Panc1 (cell line): Measurements from ENCODE around the gene QPCT. TPM values are rescaled to one million over a fixed set of nuclear protein-coding genes. Genes with fewer than 3 reads are reported as not detected.

Source experiments
- ATAC-seq: fragments of 200-7000 bp; cut with Tn5 transposase; 2 replicates; pipeline ENCODE4 v1.9.1; 2020; ENCODE audit warnings: mild to moderate bottlenecking, moderate library complexity
- BruUV-seq: library from RNA; stranded (reverse); fragments of 400-500 nt; replicated peaks from 2 replicates; lab custom pipeline; 2021; lab: Mats Ljungman, UMichigan
- CTCF ChIA-PET: fragments of 300-600 bp; sonication (Branson Sonifier 250); formaldehyde crosslinking; loops from one replicate; lab custom pipeline; 2022; ENCODE audit warnings: antibody characterized with exemption; lab: Charles Lee
- POLR2A ChIA-PET: fragments of 300-600 bp; sonication (Branson Sonifier 250); formaldehyde crosslinking; loops from one replicate; lab custom pipeline; 2022; ENCODE audit warnings: antibody characterized with exemption; lab: Charles Lee
- DNase-seq: peaks from one replicate; pipeline ENCODE4 v3.0.0-alpha.2; 2010; ENCODE audit warnings: low read depth, low spot score
- H3K27ac ChIP-seq: 2 replicates; pipeline ENCODE4 v1.5.1; 2011; ENCODE audit warnings: mild to moderate bottlenecking, low read length, inconsistent platforms
- H3K27me3 ChIP-seq: fragments of 200-500 bp; sonication (Bioruptor generic); 2 replicates; pipeline ENCODE4 v1.6.0; 2014; ENCODE audit warnings: low read length, inconsistent platforms; ENCODE audit not compliant: control insufficient read depth, insufficient read depth
- H3K36me3 ChIP-seq: fragments of 200-500 bp; sonication (Bioruptor generic); 2 replicates; pipeline ENCODE4 v1.5.1; 2014; ENCODE audit warnings: inconsistent platforms, mild to moderate bottlenecking, low read length, moderate library complexity; ENCODE audit not compliant: control insufficient read depth, insufficient read depth
- H3K4me1 ChIP-seq: 2 replicates; pipeline ENCODE4 v1.5.1; 2011; ENCODE audit warnings: inconsistent platforms, mild to moderate bottlenecking, low read length, moderate library complexity; ENCODE audit not compliant: control insufficient read depth, insufficient read depth
- H3K4me3 ChIP-seq, 2 experiments: 2 replicates each; pipeline ENCODE4 v1.5.1; 2011 to 2012; ENCODE audit warnings: low read depth in 2 of 2, low read length in 2 of 2, mild to moderate bottlenecking in 2 of 2, inconsistent platforms in 1 of 2, moderate library complexity in 1 of 2
- H3K9me3 ChIP-seq: fragments of 200-500 bp; sonication (Bioruptor generic); 2 replicates; pipeline ENCODE4 v1.5.1; 2014; ENCODE audit warnings: low read depth, mild to moderate bottlenecking, inconsistent platforms, low read length, moderate library complexity; ENCODE audit not compliant: control insufficient read depth, insufficient read depth
- POLR2AphosphoS5 ChIP-seq: IDR thresholded peaks from 2 replicates; pipeline ENCODE4 v1.6.1; 2012; ENCODE audit warnings: mild to moderate bottlenecking, low read depth, low read length, moderate library complexity
- SIN3A ChIP-seq: IDR thresholded peaks from 2 replicates; pipeline ENCODE4 v1.6.1; 2012; ENCODE audit warnings: low read depth, mild to moderate bottlenecking, low read length, moderate library complexity, borderline replicate concordance; ENCODE audit not compliant: insufficient read depth
- TCF7L2 ChIP-seq: IDR thresholded peaks from 2 replicates; pipeline ENCODE4 v1.6.1; 2011; ENCODE audit warnings: mild to moderate bottlenecking, low read depth, low read length, inconsistent platforms
- in situ Hi-C: cut with HindIII; loops from 2 replicates; pipeline ENCODE4 v1.10.0; 2016; ENCODE audit warnings: low sequenced_read_pairs, low pct_unique_long_range_greater_than_20kb
- intact Hi-C: fragments of 100-400 bp; cut with micrococcal nuclease; formaldehyde crosslinking; loops from one replicate; pipeline ENCODE4 v1.10.0; 2022; ENCODE audit not compliant: unreplicated experiment
- total RNA-seq: library from RNA; stranded (reverse); gene quantifications from one replicate; pipeline ENCODE4 v1.2.1, GENCODE V29; 2021; ENCODE audit not compliant: unreplicated experiment
- TF ChIP-seq, protein P1 (sequence below): fragments of 450-650 bp; IDR thresholded peaks from 2 replicates; pipeline ENCODE4 v1.5.1; 2017; ENCODE audit warnings: mild to moderate bottlenecking
- TF ChIP-seq, protein P2 (sequence below), 2 experiments: IDR thresholded peaks; 2 replicates each; pipeline ENCODE4 v1.6.1; 2011 to 2012; ENCODE audit warnings: low read depth in 2 of 2, control low read depth in 1 of 2, low read length in 1 of 2, mild to moderate bottlenecking in 1 of 2, moderate library complexity in 1 of 2; ENCODE audit not compliant: insufficient read depth in 1 of 2

Gene QPCT
- total RNA-seq, 1 experiment from 2014 or later: 2.3 TPM

DNA sequence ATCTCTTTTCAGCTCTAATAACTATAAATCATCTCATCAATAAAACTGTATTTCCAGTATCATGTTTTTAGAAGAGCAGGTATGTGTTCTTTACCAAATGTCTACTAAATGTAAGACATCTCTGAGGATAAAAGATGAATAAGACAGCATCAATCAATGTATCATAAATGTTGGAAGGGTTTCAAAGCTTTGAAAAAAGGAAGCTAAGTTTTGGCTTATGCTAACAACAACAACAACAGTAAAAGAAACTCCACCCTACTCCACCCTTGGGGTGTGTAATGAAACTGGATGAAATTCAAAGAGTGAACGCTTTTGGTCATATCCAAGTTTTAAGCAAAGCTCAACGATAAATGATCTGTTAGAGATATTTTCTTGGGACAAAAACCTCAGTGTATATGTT lies 36.9 kb upstream of the QPCT start:
- DNase-seq: no peak
- intact Hi-C loops (no loop called here), in situ Hi-C loops (no loop called here)
- Histone ChIP-seq H3K9me3 (no peaks in the 10 kb centered on the region), H3K27ac (no peak overlapping the region), H3K27me3 (no peaks in the 10 kb centered on the region), H3K36me3 (no peaks in the 10 kb centered on the region), H3K4me3 (no peak overlapping the region), H3K4me1 (peaks cover 3% of the 10 kb centered on the region; the same call in 1 of the 2 replicates)
- TF ChIP-seq SIN3A (no peak), TCF7L2 (no peak), POLR2AphosphoS5 (no peak)
- TF ChIP-seq, protein P1, sequence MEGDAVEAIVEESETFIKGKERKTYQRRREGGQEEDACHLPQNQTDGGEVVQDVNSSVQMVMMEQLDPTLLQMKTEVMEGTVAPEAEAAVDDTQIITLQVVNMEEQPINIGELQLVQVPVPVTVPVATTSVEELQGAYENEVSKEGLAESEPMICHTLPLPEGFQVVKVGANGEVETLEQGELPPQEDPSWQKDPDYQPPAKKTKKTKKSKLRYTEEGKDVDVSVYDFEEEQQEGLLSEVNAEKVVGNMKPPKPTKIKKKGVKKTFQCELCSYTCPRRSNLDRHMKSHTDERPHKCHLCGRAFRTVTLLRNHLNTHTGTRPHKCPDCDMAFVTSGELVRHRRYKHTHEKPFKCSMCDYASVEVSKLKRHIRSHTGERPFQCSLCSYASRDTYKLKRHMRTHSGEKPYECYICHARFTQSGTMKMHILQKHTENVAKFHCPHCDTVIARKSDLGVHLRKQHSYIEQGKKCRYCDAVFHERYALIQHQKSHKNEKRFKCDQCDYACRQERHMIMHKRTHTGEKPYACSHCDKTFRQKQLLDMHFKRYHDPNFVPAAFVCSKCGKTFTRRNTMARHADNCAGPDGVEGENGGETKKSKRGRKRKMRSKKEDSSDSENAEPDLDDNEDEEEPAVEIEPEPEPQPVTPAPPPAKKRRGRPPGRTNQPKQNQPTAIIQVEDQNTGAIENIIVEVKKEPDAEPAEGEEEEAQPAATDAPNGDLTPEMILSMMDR: no peak
- TF ChIP-seq, protein P2, sequence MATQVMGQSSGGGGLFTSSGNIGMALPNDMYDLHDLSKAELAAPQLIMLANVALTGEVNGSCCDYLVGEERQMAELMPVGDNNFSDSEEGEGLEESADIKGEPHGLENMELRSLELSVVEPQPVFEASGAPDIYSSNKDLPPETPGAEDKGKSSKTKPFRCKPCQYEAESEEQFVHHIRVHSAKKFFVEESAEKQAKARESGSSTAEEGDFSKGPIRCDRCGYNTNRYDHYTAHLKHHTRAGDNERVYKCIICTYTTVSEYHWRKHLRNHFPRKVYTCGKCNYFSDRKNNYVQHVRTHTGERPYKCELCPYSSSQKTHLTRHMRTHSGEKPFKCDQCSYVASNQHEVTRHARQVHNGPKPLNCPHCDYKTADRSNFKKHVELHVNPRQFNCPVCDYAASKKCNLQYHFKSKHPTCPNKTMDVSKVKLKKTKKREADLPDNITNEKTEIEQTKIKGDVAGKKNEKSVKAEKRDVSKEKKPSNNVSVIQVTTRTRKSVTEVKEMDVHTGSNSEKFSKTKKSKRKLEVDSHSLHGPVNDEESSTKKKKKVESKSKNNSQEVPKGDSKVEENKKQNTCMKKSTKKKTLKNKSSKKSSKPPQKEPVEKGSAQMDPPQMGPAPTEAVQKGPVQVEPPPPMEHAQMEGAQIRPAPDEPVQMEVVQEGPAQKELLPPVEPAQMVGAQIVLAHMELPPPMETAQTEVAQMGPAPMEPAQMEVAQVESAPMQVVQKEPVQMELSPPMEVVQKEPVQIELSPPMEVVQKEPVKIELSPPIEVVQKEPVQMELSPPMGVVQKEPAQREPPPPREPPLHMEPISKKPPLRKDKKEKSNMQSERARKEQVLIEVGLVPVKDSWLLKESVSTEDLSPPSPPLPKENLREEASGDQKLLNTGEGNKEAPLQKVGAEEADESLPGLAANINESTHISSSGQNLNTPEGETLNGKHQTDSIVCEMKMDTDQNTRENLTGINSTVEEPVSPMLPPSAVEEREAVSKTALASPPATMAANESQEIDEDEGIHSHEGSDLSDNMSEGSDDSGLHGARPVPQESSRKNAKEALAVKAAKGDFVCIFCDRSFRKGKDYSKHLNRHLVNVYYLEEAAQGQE (IDR thresholded peaks at IDR 0.05; ENCODE audit: insufficient read depth in 1 of 2, low read depth in 2 of 2, low read length in 1 of 2): no peak
- BruUV-seq: no TSS peak
- ATAC-seq: no peak
- ChIA-PET POLR2A (no interaction called here), CTCF (no interaction called here)

DNA sequence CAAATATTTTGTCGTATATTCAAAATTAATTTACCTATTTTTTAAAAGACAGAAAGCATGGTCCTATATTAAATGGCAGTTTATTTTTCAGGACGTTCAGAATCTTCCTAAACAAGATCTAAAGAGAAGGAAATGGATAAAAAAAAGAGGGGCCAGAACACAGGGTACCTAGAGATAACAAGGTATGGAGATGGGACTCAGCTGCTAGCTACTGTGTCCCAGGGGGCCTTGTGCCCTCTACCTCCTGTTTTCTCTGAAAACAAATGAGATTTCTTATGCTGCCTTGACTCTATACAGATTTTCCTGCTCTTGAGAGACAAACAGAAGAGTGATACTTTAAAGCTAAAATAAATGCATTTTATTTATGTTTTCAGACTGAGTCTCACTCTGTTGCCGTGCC lies 29.1 kb upstream of the QPCT start:
- Histone ChIP-seq H3K4me1 (peaks cover 3% of the 10 kb centered on the region; the same call in 1 of the 2 replicates), H3K4me3 (no peak overlapping the region), H3K27me3 (no peaks in the 10 kb centered on the region), H3K9me3 (no peaks in the 10 kb centered on the region), H3K36me3 (no peaks in the 10 kb centered on the region), H3K27ac (no peak overlapping the region)
- CTCF ChIA-PET: interaction anchor here (0.7 kb wide), 1 partner anchor 670 kb away, joined by 3 read pairs; no protein-coding TSS in a partner anchor
- POLR2A ChIA-PET: no interaction called here
- intact Hi-C loops (no loop called here), in situ Hi-C loops (no loop called here)
- DNase-seq (no peak), ATAC-seq (no peak)
- BruUV-seq: no TSS peak
- TF ChIP-seq SIN3A (no peak), POLR2AphosphoS5 (no peak), TCF7L2 (no peak)
- TF ChIP-seq, protein P1: no peak
- TF ChIP-seq, protein P2 (IDR thresholded peaks at IDR 0.05; ENCODE audit: insufficient read depth in 1 of 2, low read depth in 2 of 2, low read length in 1 of 2): no peak
